Muscle layer of duodenum (tissue), 2 donors: Measurements from ENCODE around the gene IFI35.
"Not testable (repeated sequence)": the region's sequence is repeated elsewhere in the genome, so short reads cannot be mapped to it uniquely, and the experiment has no call there.

Experiments
- H3K27ac ChIP-seq: one replicate; pipeline ENCODE4 v1.7.0; 2013; ENCODE audit warnings: mild to moderate bottlenecking, low read length
- H3K27me3 ChIP-seq: one replicate; pipeline ENCODE4 v1.7.0; 2013; ENCODE audit warnings: low read depth, mild to moderate bottlenecking, control low read depth, low read length
- H3K36me3 ChIP-seq, 2 donors: one replicate each; pipeline ENCODE4 v1.7.0; 2013; ENCODE audit warnings: low read length in 2 of 2, control low read depth in 1 of 2, mild to moderate bottlenecking in 1 of 2; ENCODE audit not compliant: insufficient read depth in 2 of 2, control insufficient read depth in 1 of 2
- H3K4me1 ChIP-seq, 2 donors: one replicate each; pipeline ENCODE4 v1.7.0; 2013; ENCODE audit warnings: low read length in 2 of 2, mild to moderate bottlenecking in 2 of 2, control low read depth in 1 of 2, moderate library complexity in 1 of 2; ENCODE audit not compliant: insufficient read depth in 2 of 2, control insufficient read depth in 1 of 2
- H3K4me3 ChIP-seq, 2 donors: one replicate each; pipeline ENCODE4 v1.7.0; 2013; ENCODE audit warnings: low read length in 2 of 2, low read depth in 1 of 2, mild to moderate bottlenecking in 1 of 2
- H3K9me3 ChIP-seq, 2 donors: one replicate each; pipeline ENCODE4 v1.7.0; 2013; ENCODE audit warnings: low read length in 2 of 2, control low read depth in 1 of 2, mild to moderate bottlenecking in 1 of 2; ENCODE audit not compliant: control insufficient read depth in 1 of 2
- donor health status: healthy.

The IFI35 gene

GRCh38 chr17:43043307-43043706 lies 36.7 kb downstream of the IFI35 start:
- peaks cover 0 to 7% of the 10 kb centered on the region in 2 donors for H3K36me3 ChIP-seq
- no peaks in the 10 kb centered on the region for H3K27me3 ChIP-seq
- H3K9me3 ChIP-seq, result no peaks in the 10 kb centered on the region
- no peak overlapping the region for H3K4me3 ChIP-seq
- no peaks in the 10 kb centered on the region for H3K4me1 ChIP-seq
- no peak overlapping the region for H3K27ac ChIP-seq

GRCh38 chr17:43044024-43044423 lies 37.4 kb downstream of the IFI35 start:
- Histone ChIP-seq H3K36me3 (peaks cover 0 to 11% of the 10 kb centered on the region in 2 donors), H3K27me3 (no peaks in the 10 kb centered on the region), H3K27ac (no peak overlapping the region), H3K9me3 (no peaks in the 10 kb centered on the region), H3K4me1 (no peaks in the 10 kb centered on the region), H3K4me3 (no peak overlapping the region)

GRCh38 chr17:43051969-43052368 lies 45.4 kb downstream of the IFI35 start:
- Histone ChIP-seq H3K27me3 (no peaks in the 10 kb centered on the region), H3K27ac (no peak overlapping the region), H3K36me3 (peaks cover 0 to 4% of the 10 kb centered on the region in 2 donors), H3K9me3 (no peaks in the 10 kb centered on the region), H3K4me1 (no peaks in the 10 kb centered on the region), H3K4me3 (no peak overlapping the region)

- not testable (repeated sequence) for H3K4me3 ChIP-seq, H3K9me3 ChIP-seq, H3K27me3 ChIP-seq, H3K36me3 ChIP-seq, H3K27ac ChIP-seq, H3K4me1 ChIP-seq
These were observed 46.4 kb downstream of the IFI35 start for GRCh38 chr17:43053008-43053407.

GRCh38 chr17:43056051-43056450 lies 49.5 kb downstream of the IFI35 start:
- Histone ChIP-seq H3K36me3 (no peaks in the 10 kb centered on the region), H3K27ac (no peak overlapping the region), H3K9me3 (no peaks in the 10 kb centered on the region), H3K4me1 (no peaks in the 10 kb centered on the region), H3K4me3 (no peak overlapping the region), H3K27me3 (no peaks in the 10 kb centered on the region)

GRCh38 chr17:43062984-43063638 lies 56.5 kb downstream of the IFI35 start:
- H3K4me1 ChIP-seq, result no peaks in the 10 kb centered on the region
- H3K27me3 ChIP-seq, result no peaks in the 10 kb centered on the region
- no peaks in the 10 kb centered on the region for H3K36me3 ChIP-seq
- H3K4me3 ChIP-seq, result no peak overlapping the region
- no peaks in the 10 kb centered on the region for H3K9me3 ChIP-seq
- H3K27ac ChIP-seq, result no peak overlapping the region
